GM20000 (cell line): ENCODE data around the gene PPP4R3A.

ENCODE experiments used
- DNase-seq: peaks from one replicate; pipeline ENCODE4 v3.0.0; 2012; ENCODE audit warnings: low spot score
- CTCF ChIP-seq: IDR thresholded peaks from 2 replicates; pipeline ENCODE4 v1.5.1; 2012; ENCODE audit warnings: mild to moderate bottlenecking, control low read depth; ENCODE audit errors: extremely low read depth, missing control alignments

Gene PPP4R3A

GRCh38 chr14:91533623-91534022 is 23.5 kb upstream of the PPP4R3A start:
- TF ChIP-seq CTCF, result no peak
- no peak for DNase-seq

- no peak for DNase-seq
- TF ChIP-seq CTCF, result no peak
Measured at GRCh38 chr14:91523972-91524371, 13.9 kb upstream of the PPP4R3A start.

- no peak for TF ChIP-seq CTCF
- DNase-seq, result no peak
Measured at GRCh38 chr14:91521061-91521640, 11.0 kb upstream of the PPP4R3A start.

GRCh38 chr14:91520138-91520537 is 10.0 kb upstream of the PPP4R3A start:
- no peak for DNase-seq
- no peak for TF ChIP-seq CTCF

GRCh38 chr14:91519239-91520036 is 9.3 kb upstream of the PPP4R3A start:
- no peak for DNase-seq
- TF ChIP-seq CTCF, result no peak

GRCh38 chr14:91516663-91517388 is 6.7 kb upstream of the PPP4R3A start:
- no peak for DNase-seq
- no peak for TF ChIP-seq CTCF

GRCh38 chr14:91515979-91516378 is 5.9 kb upstream of the PPP4R3A start:
- no peak for DNase-seq
- no peak for TF ChIP-seq CTCF
